ENCODE results near the gene C1orf167.

C1orf167 gene

GRCh38 chr1:11838349-11839272 is 76.6 kb downstream of the C1orf167 start:
- DNase-seq, result peak; percentile 5 to 25
